NCI-H226 (cell line): ENCODE data around the gene SLC17A5.
"Not testable (repeated sequence)": the region's sequence is repeated elsewhere in the genome, so short reads cannot be mapped to it uniquely, and the experiment has no call there.

Experiments used
- DNase-seq: peaks from one replicate; pipeline ENCODE4 v3.0.0-alpha.2; 2015

The SLC17A5 gene

DNA sequence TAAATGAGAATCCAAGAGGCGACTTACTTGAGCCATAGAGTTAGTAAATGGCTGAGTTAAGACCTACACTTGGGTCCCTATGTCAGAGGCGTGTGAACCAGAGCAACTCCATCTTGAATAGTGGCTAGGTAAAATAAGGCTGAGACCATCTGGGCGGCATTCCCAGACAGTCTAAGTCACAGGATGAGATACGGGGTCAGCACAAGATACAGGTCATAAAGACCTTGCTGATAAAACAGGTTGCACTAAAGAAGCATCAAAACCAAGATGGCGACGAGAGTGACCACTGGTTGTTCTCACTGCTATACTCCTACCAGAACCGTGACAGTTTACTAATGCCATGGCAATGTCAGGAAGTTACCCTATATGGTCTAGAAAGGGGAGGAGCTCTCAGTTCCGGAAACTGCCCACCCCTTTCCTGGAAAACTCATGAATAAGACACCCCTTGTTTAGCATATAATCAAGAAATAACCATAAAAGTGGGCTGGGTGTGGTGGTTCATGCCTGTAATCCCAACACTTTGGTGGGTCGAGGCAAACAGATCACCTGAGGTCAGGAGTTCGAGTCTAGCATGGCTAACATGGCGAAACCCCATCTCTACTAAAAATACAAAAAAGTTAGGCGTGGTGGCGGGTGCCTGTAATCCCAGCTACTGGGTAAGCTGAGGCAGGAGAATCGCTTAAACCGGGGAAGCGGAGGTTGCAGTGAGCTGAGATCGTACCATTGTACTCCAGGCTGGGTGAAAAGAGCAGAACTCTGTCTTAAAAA lies 89.0 kb downstream of the SLC17A5 start:
- no peak for DNase-seq

- no peak for DNase-seq
Measured at GRCh38 chr6:73562558-73562957, 91.2 kb downstream of the SLC17A5 start.

DNA sequence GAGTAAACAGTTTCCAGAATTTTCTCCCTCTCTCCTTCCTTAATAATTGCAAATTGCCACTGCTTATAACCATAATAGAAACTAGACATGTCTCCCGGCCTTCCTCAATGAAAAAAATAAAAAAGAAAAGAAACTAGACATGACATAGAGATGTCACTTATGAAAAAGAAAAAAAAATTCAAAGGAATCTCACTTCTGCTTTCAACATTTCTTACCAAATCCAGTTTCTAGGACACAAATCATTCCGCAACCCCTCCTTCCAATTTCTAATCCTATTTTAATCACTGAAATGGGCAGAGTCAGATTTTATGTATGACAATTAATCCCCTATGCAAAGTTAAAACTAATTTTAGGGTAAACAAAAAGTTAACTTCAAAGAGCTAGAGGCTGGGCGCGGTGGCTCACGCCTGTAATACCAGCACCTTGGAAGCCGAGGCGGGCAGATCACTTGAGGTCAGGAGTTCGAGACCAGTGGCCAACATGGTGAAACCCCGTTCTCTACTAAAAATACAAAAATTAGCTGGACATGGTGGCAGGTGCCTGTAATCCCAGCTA lies 92.9 kb downstream of the SLC17A5 start:
- DNase-seq: no peak

DNA sequence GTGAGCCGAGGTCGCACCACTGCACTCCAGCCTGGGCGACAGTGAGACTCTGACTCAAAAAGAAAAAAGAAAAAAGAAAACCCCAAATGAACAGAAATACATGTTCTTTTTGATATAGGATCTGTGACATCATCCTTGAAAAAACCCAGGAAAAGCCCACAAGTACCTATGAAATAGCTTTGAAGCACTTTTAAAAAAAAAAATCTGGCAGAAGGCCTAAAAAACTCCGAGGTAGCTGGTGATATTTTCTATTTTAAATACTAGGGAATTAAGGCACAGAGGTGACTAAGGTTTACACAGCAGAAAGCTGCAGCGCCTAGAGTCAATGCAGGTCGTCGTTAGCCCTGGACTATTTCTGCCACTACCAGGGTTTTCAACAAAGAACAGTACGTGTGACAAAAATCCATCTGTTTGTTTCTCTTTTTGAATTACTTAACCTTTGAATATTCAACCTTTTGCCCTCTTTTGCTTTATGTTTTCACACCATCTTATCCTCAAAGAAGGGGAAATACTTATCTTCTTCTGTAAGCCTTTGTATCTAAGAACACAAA lies 93.5 kb downstream of the SLC17A5 start:
- no peak for DNase-seq

- DNase-seq: not testable (repeated sequence)
Measured at GRCh38 chr6:73559399-73559794, 94.4 kb downstream of the SLC17A5 start.

GRCh38 chr6:73558624-73559398 lies 95.0 kb downstream of the SLC17A5 start:
- DNase-seq: no peak

- no peak for DNase-seq
Measured at GRCh38 chr6:73556836-73557235, 97.0 kb downstream of the SLC17A5 start.

GRCh38 chr6:73555380-73555949 lies 98.3 kb downstream of the SLC17A5 start:
- DNase-seq: not testable (repeated sequence)

DNA sequence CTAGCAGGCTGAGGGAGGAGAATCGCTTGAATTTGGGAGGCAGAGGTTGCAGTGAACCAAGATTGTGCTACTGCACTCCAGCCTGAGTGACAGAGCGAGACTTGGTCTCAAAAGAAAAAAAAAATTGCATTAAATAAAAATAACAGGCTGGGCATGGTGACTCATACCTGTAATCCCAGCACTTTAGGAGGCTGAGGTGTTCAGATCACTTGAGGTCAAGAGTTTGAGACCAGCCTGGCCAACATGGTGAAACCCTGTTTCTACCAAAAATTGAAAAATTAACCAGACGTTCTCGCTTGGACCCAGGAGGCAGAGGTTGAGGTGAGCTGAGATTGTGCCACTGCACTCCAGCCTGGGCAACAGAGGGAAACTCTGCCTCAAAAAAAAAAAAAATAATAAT lies 102.7 kb downstream of the SLC17A5 start:
- DNase-seq: not testable (repeated sequence)

GRCh38 chr6:73548458-73549446 lies 105.0 kb downstream of the SLC17A5 start:
- DNase-seq: no peak

- no peak for DNase-seq
Measured at GRCh38 chr6:73547036-73547435, 106.8 kb downstream of the SLC17A5 start.
